SHP77 (cell line): ENCODE data around the gene TSPEAR.
A peak's percentile ranks its signal among the peaks of the same experiment; 100 is the strongest.

Experiments used
- DNase-seq, 2 experiments: peaks; one replicate each; lab custom pipeline; 2025; lab: John Stamatoyannopoulos, UW

The TSPEAR gene

GRCh38 chr21:44720170-44720569, 8.8 kb upstream of the TSPEAR start:
- no peak for DNase-seq

- DNase-seq: no peak
Measured at GRCh38 chr21:44718571-44718970, 7.2 kb upstream of the TSPEAR start.

- DNase-seq: no peak
Measured at GRCh38 chr21:44718093-44718492, 6.7 kb upstream of the TSPEAR start.

- DNase-seq: no peak
Measured at GRCh38 chr21:44716984-44717383, 5.6 kb upstream of the TSPEAR start.

- no peak for DNase-seq
Measured at GRCh38 chr21:44714905-44715304, 3.5 kb upstream of the TSPEAR start.

- DNase-seq: no peak
Measured at GRCh38 chr21:44713846-44714245, 2.5 kb upstream of the TSPEAR start.

- no peak for DNase-seq
Measured at GRCh38 chr21:44713130-44713529, 1.8 kb upstream of the TSPEAR start.

GRCh38 chr21:44712203-44713028, 1.0 kb upstream of the TSPEAR start:
- no peak for DNase-seq

GRCh38 chr21:44710756-44711326, 531 bp downstream of the TSPEAR start:
- peak in 1 of 2 experiments; percentile 27 for DNase-seq

- DNase-seq: no peak
Measured at GRCh38 chr21:44710294-44710665, 1.1 kb downstream of the TSPEAR start.

- peak; percentile 83 to 88 for DNase-seq
Measured at GRCh38 chr21:44709426-44710293, 1.7 kb downstream of the TSPEAR start.

GRCh38 chr21:44708866-44709425, 2.4 kb downstream of the TSPEAR start:
- DNase-seq: no peak

GRCh38 chr21:44708213-44708865, 3.0 kb downstream of the TSPEAR start:
- no peak for DNase-seq

- no peak for DNase-seq
Measured at GRCh38 chr21:44706706-44707581, 4.4 kb downstream of the TSPEAR start.

- DNase-seq: no peak
Measured at GRCh38 chr21:44706026-44706705, 5.2 kb downstream of the TSPEAR start.

- DNase-seq: no peak
Measured at GRCh38 chr21:44704636-44705001, 6.8 kb downstream of the TSPEAR start.

GRCh38 chr21:44703731-44704635, 7.4 kb downstream of the TSPEAR start:
- DNase-seq: no peak

GRCh38 chr21:44702973-44703730, 8.2 kb downstream of the TSPEAR start:
- peak in 1 of 2 experiments; percentile 65 for DNase-seq
